ENCODE measurements around the gene TCP11L2. TPM values are rescaled to one million over a fixed set of nuclear protein-coding genes. Genes with fewer than 3 reads are reported as not detected.

The TCP11L2 gene
- total and polyA plus RNA-seq, 8 donors: 3.5 to 24.4 (median 11.0) TPM

GRCh38 chr12:106360400-106360994 is 58.0 kb downstream of the TCP11L2 start:
- Histone ChIP-seq H3K4me3 (no peak overlapping the region), H3K27me3 (no peaks in the 10 kb centered on the region), H3K27ac (peak overlapping the region in 1 of 4 donors; percentile 8), H3K9me3 (no peaks in the 10 kb centered on the region), H3K4me1 (peaks cover 18 to 31% (median 23%) of the 10 kb centered on the region in 3 donors), H3K36me3 (peaks cover 0 to 5% (median 0%) of the 10 kb centered on the region in 3 donors)
- intact Hi-C loops (cut with DNase I): no loop called here
- no peak for TF ChIP-seq CTCF (IDR thresholded peaks at IDR 0.05)
- 67 to 71% methylated on average over 5 of the region's 5 CpGs for WGBS, 2 donors
- DNase-seq (no peak), ATAC-seq (peak in 1 of 4 donors; percentile 9), FAIRE-seq (no peak)

- no peak for FAIRE-seq
- 85 to 89% methylated on average over 4 of the region's 4 CpGs for whole genome bisulfite sequencing, 2 donors
- no peak for TF ChIP-seq CTCF (IDR thresholded peaks at IDR 0.05)
- Histone ChIP-seq H3K9me3 (no peaks in the 10 kb centered on the region), H3K36me3 (peaks cover 0 to 18% (median 4%) of the 10 kb centered on the region in 3 donors), H3K4me1 (peaks cover 17 to 23% (median 18%) of the 10 kb centered on the region in 3 donors), H3K4me3 (no peak overlapping the region), H3K27ac (no peak overlapping the region), H3K27me3 (no peaks in the 10 kb centered on the region)
- ATAC-seq: no peak
- intact Hi-C loops (cut with DNase I): no loop called here
- no peak for DNase-seq
Observed at GRCh38 chr12:106362971-106363370, 60.4 kb downstream of the TCP11L2 start.

- ATAC-seq: no peak
Observed at GRCh38 chr12:106364261-106364660, 61.7 kb downstream of the TCP11L2 start.

GRCh38 chr12:106369624-106370346 is 67.3 kb downstream of the TCP11L2 start:
- no peaks in the 10 kb centered on the region for H3K9me3 ChIP-seq
- WGBS, 2 donors: 78 to 83% methylated on average over 6 of the region's 6 CpGs
- H3K4me3 ChIP-seq: no peak overlapping the region
- H3K27ac ChIP-seq: no peak overlapping the region
- no peaks in the 10 kb centered on the region for H3K27me3 ChIP-seq
- DNase-seq (no peak), ATAC-seq (peak in 2 of 4 donors; percentile 58 to 65), FAIRE-seq (no peak)
- H3K4me1 ChIP-seq: no peaks in the 10 kb centered on the region
- TF ChIP-seq CTCF (IDR thresholded peaks at IDR 0.05): no peak
- intact Hi-C loops (cut with DNase I): no loop called here
- peaks cover 0 to 17% (median 8%) of the 10 kb centered on the region in 3 donors for H3K36me3 ChIP-seq

More at GRCh38 chr12:106364261-106364660, 61.7 kb downstream of the TCP11L2 start:
- no peaks in the 10 kb centered on the region for H3K27me3 ChIP-seq
- no peak for TF ChIP-seq CTCF (IDR thresholded peaks at IDR 0.05)
- peaks cover 12 to 16% (median 13%) of the 10 kb centered on the region in 3 donors for H3K4me1 ChIP-seq
- H3K9me3 ChIP-seq: no peaks in the 10 kb centered on the region
- peaks cover 0 to 18% (median 4%) of the 10 kb centered on the region in 3 donors for H3K36me3 ChIP-seq
- H3K4me3 ChIP-seq: no peak overlapping the region
- WGBS, 2 donors: 96 to 97% methylated on average over 4 of the region's 4 CpGs
- intact Hi-C loops (cut with DNase I): no loop called here
- H3K27ac ChIP-seq: no peak overlapping the region
- no peak for FAIRE-seq
- no peak for DNase-seq

- DNase-seq: no peak
- Histone ChIP-seq H3K4me3 (no peak overlapping the region), H3K4me1 (no peaks in the 10 kb centered on the region), H3K9me3 (no peaks in the 10 kb centered on the region), H3K27me3 (no peaks in the 10 kb centered on the region), H3K27ac (no peak overlapping the region), H3K36me3 (peaks cover 0 to 34% (median 3%) of the 10 kb centered on the region in 3 donors)
- TF ChIP-seq CTCF (IDR thresholded peaks at IDR 0.05): no peak
- intact Hi-C loops (cut with DNase I): no loop called here
- WGBS, 2 donors: 70 to 75% methylated on average over 4 of the region's 4 CpGs
- no peak for ATAC-seq
- no peak for FAIRE-seq
Observed at GRCh38 chr12:106378788-106379187, 76.3 kb downstream of the TCP11L2 start.
